HCT116 (cell line): ENCODE results near the gene RPL14. TPM values are rescaled to one million over a fixed set of nuclear protein-coding genes. Genes with fewer than 3 reads are reported as not detected.
A peak's percentile ranks its signal among the peaks of the same experiment; 100 is the strongest.

ENCODE experiments used
- ATAC-seq: fragments of 200-7000 bp; cut with Tn5 transposase; 2 replicates; pipeline ENCODE4 v1.9.1; 2020; ENCODE audit warnings: mild to moderate bottlenecking, moderate library complexity
- BruUV-seq: library from RNA; stranded (reverse); fragments of 400-500 nt; replicated peaks from 2 replicates; lab custom pipeline; 2021; lab: Mats Ljungman, UMichigan
- CTCF ChIA-PET: fragments of 300-600 bp; sonication (Branson Sonifier 250); formaldehyde crosslinking; loops from one replicate; lab custom pipeline; 2021; ENCODE audit warnings: antibody characterized with exemption; lab: Charles Lee
- POLR2A ChIA-PET: fragments of 300-600, 350-600 bp; sonication (Branson Sonifier 250); formaldehyde crosslinking; loops from one replicate; lab custom pipeline; 2021; ENCODE audit warnings: antibody characterized with exemption; lab: Charles Lee
- RAD21 ChIA-PET, 2 experiments: fragments of 300-600 bp; sonication (Branson Sonifier 250); formaldehyde crosslinking; loops; one replicate each; lab custom pipeline; 2023; ENCODE audit warnings: low total read pairs in 2 of 2; ENCODE audit not compliant: uncharacterized antibody in 2 of 2, unreplicated experiment in 2 of 2, low non-redundant PET in 1 of 2; lab: Charles Lee
- DNase-seq: peaks from one replicate; pipeline ENCODE4 v3.0.0-alpha.2; 2010; ENCODE audit warnings: low read depth, low spot score
- H2AFZ ChIP-seq: fragments of 200-600 bp; shearing (Covaris generic), sonication (generic); 2 replicates; pipeline ENCODE4 v1.6.1; 2017; ENCODE audit warnings: low read depth, mixed run types, mixed read lengths, antibody characterized with exemption, low read length; ENCODE audit not compliant: poor library complexity, severe bottlenecking
- H3K27ac ChIP-seq: 2 replicates; pipeline ENCODE4 v1.5.1; 2012; ENCODE audit warnings: low read depth, low read length
- H3K27me3 ChIP-seq: fragments of 200-600 bp; sonication (generic); 2 replicates; pipeline ENCODE4 v1.6.1; 2016; ENCODE audit warnings: mixed run types, low read length, mixed read lengths; ENCODE audit not compliant: insufficient read depth
- H3K36me3 ChIP-seq, 2 experiments: fragments of 200-500 bp in 1 of 2; fragments of 200-600 bp in 1 of 2; sonication (Bioruptor generic) in 1 of 2; sonication (generic) in 1 of 2; 2 replicates each; pipeline versions ENCODE4 v1.5.1 to v1.6.1; 2014 to 2016; ENCODE audit warnings: low read length in 2 of 2, inconsistent platforms in 1 of 2, mixed read lengths in 1 of 2, mixed run types in 1 of 2; ENCODE audit not compliant: insufficient read depth in 2 of 2, control insufficient read depth in 1 of 2
- H3K4me1 ChIP-seq, 2 experiments: fragments of 200-600 bp in 1 of 2; sonication (generic) in 1 of 2; 2 replicates each; pipeline versions ENCODE4 v1.5.1 to v1.6.1; 2012 to 2017; ENCODE audit warnings: low read length in 2 of 2, inconsistent platforms in 1 of 2, mild to moderate bottlenecking in 1 of 2, mixed read lengths in 1 of 2, mixed run types in 1 of 2, moderate library complexity in 1 of 2; ENCODE audit not compliant: insufficient read depth in 2 of 2, control insufficient read depth in 1 of 2
- H3K4me2 ChIP-seq: fragments of 200-600 bp; sonication (generic); 2 replicates; pipeline ENCODE4 v1.6.1; 2017; ENCODE audit warnings: mixed run types, low read length, mixed read lengths
- H3K4me3 ChIP-seq, 2 experiments: fragments of 200-600 bp in 1 of 2; sonication (generic) in 1 of 2; replicated peaks in 1 of 2; 2 replicates each; pipeline ENCODE4 v1.5.1; 2011 to 2016; ENCODE audit warnings: low read length in 2 of 2, control low read depth in 1 of 2, low read depth in 1 of 2, mild to moderate bottlenecking in 1 of 2, mixed read lengths in 1 of 2, mixed run types in 1 of 2
- H3K79me2 ChIP-seq: fragments of 200-600 bp; sonication (generic); 2 replicates; pipeline ENCODE4 v1.6.1; 2017; ENCODE audit warnings: mild to moderate bottlenecking, mixed run types, low read length, moderate library complexity, mixed read lengths; ENCODE audit not compliant: insufficient read depth
- H3K9ac ChIP-seq: fragments of 200-600 bp; sonication (generic); 2 replicates; pipeline ENCODE4 v1.6.1; 2016; ENCODE audit warnings: low read length, mixed read lengths
- H3K9me2 ChIP-seq: fragments of 200-600 bp; sonication (generic), shearing (Covaris generic); 2 replicates; pipeline ENCODE4 v1.6.1; 2017; ENCODE audit warnings: mixed run types, mild to moderate bottlenecking, moderate library complexity; ENCODE audit not compliant: insufficient read depth
- H3K9me3 ChIP-seq, 2 experiments: fragments of 200-500 bp in 1 of 2; fragments of 200-600 bp in 1 of 2; sonication (Bioruptor generic) in 1 of 2; sonication (generic) in 1 of 2; 2 replicates each; pipeline ENCODE4 v1.6.1; 2014 to 2017; ENCODE audit warnings: low read length in 2 of 2, mixed read lengths in 2 of 2, inconsistent platforms in 1 of 2, low read depth in 1 of 2, mild to moderate bottlenecking in 1 of 2, mixed run types in 1 of 2, moderate library complexity in 1 of 2; ENCODE audit not compliant: control insufficient read depth in 1 of 2, insufficient read depth in 1 of 2
- H4K20me1 ChIP-seq: fragments of 200-600 bp; sonication (generic), shearing (Covaris generic); 2 replicates; pipeline ENCODE4 v1.6.1; 2017; ENCODE audit warnings: mixed run types, mild to moderate bottlenecking, moderate library complexity; ENCODE audit not compliant: insufficient read depth
- EGR1 ChIP-seq: IDR thresholded peaks from 2 replicates; pipeline ENCODE4 v1.6.1; 2012; ENCODE audit warnings: low read depth
- ELF1 ChIP-seq: IDR thresholded peaks from 2 replicates; pipeline ENCODE4 v1.6.1; 2012; ENCODE audit warnings: low read depth, borderline replicate concordance
- EZH2phosphoT487 ChIP-seq: fragments of 200-600 bp; IDR thresholded peaks from 2 replicates; pipeline ENCODE4 v1.6.1; 2018; ENCODE audit warnings: antibody characterized with exemption, borderline replicate concordance
- FOSL1 ChIP-seq: IDR thresholded peaks from 2 replicates; pipeline ENCODE4 v1.6.1; 2012; ENCODE audit warnings: low read depth
- JUND ChIP-seq: IDR thresholded peaks from 2 replicates; pipeline ENCODE4 v1.6.1; 2012
- POLR2AphosphoS5 ChIP-seq: IDR thresholded peaks from 2 replicates; pipeline ENCODE4 v1.6.1; 2011; ENCODE audit warnings: mild to moderate bottlenecking, low read depth, low read length, moderate library complexity
- SIN3A ChIP-seq: IDR thresholded peaks from 2 replicates; pipeline ENCODE4 v1.6.1; 2012; ENCODE audit warnings: low read depth
- TCF7L2 ChIP-seq: IDR thresholded peaks from 2 replicates; pipeline ENCODE4 v1.7.0; 2011; ENCODE audit warnings: borderline replicate concordance, inconsistent platforms; ENCODE audit not compliant: insufficient read depth, insufficient read length; ENCODE audit errors: extremely low read depth
- ZFX ChIP-seq: fragments of 450-650 bp; IDR thresholded peaks from 2 replicates; pipeline ENCODE4 v1.6.1; 2017
- ZNF274 ChIP-seq: fragments of 200-500 bp; sonication (Bioruptor generic); IDR thresholded peaks from 2 replicates; pipeline ENCODE4 v1.6.1; 2014; ENCODE audit warnings: mild to moderate bottlenecking, low read depth, low read length, inconsistent platforms
- intact Hi-C: fragments of 100-400 bp; cut with micrococcal nuclease; formaldehyde crosslinking; loops from 2 replicates; pipeline ENCODE4 v1.10.0; 2022
- total RNA-seq: library from RNA; stranded (reverse); gene quantifications from one replicate; pipeline ENCODE4 v1.2.1, GENCODE V29; 2021; ENCODE audit not compliant: unreplicated experiment
- TF ChIP-seq, protein P1 (sequence below): IDR thresholded peaks from 2 replicates; pipeline ENCODE4 v1.6.1; 2011; ENCODE audit warnings: mild to moderate bottlenecking, low read length, moderate library complexity; ENCODE audit not compliant: insufficient replicate concordance; ENCODE audit errors: extremely low read depth
- TF ChIP-seq, protein P2 (sequence below): IDR thresholded peaks from 2 replicates; pipeline ENCODE4 v1.6.1; 2012
- TF ChIP-seq, protein P3 (sequence below): IDR thresholded peaks from 2 replicates; pipeline ENCODE4 v1.6.1; 2012; ENCODE audit warnings: low read depth

The RPL14 gene
- total RNA-seq, 1 experiment from 2014 or later: 2,938 TPM

DNA sequence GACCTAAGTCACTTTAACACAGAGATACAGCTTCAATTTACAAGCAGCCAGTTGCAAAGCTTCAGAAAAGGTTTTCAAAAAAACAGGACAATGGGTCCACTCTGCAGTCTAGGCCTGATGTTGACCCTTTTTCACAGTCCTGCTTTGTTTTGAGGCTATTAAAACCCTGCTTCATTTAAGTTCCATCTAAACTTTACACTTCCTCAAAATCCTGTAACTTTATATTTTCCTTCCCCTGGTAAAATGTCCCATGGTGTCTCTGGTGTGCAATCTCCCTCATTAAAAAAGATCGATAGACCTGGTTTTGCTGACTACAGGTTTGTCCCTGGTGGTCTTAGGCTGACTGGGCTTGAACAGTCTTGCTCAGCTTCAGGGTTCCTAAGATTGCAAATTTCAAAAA is 5.1 kb upstream of the RPL14 start:
- H3K9me2 ChIP-seq: no peaks in the 10 kb centered on the region
- H3K27me3 ChIP-seq: no peaks in the 10 kb centered on the region
- DNase-seq (no peak), ATAC-seq (no peak)
- no TSS peak for BruUV-seq
- no peak overlapping the region for H3K27ac ChIP-seq
- ChIA-PET RAD21 (no interaction called here), CTCF (no interaction called here), POLR2A (no interaction called here)
- H3K9ac ChIP-seq: peak overlapping the region; percentile 66
- H3K4me1 ChIP-seq: peaks cover 8 to 20% of the 10 kb centered on the region in 2 experiments; a peak in 3 of 4 replicates
- peaks cover 8% of the 10 kb centered on the region for H3K79me2 ChIP-seq
- H3K4me3 ChIP-seq: peak overlapping the region; percentile 78 to 83
- intact Hi-C loops: no loop called here
- H3K9me3 ChIP-seq: no peaks in the 10 kb centered on the region
- TF ChIP-seq, protein P1, sequence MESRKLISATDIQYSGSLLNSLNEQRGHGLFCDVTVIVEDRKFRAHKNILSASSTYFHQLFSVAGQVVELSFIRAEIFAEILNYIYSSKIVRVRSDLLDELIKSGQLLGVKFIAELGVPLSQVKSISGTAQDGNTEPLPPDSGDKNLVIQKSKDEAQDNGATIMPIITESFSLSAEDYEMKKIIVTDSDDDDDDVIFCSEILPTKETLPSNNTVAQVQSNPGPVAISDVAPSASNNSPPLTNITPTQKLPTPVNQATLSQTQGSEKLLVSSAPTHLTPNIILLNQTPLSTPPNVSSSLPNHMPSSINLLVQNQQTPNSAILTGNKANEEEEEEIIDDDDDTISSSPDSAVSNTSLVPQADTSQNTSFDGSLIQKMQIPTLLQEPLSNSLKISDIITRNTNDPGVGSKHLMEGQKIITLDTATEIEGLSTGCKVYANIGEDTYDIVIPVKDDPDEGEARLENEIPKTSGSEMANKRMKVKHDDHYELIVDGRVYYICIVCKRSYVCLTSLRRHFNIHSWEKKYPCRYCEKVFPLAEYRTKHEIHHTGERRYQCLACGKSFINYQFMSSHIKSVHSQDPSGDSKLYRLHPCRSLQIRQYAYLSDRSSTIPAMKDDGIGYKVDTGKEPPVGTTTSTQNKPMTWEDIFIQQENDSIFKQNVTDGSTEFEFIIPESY: no peak
- TF ChIP-seq, protein P2, sequence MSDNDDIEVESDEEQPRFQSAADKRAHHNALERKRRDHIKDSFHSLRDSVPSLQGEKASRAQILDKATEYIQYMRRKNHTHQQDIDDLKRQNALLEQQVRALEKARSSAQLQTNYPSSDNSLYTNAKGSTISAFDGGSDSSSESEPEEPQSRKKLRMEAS: no peak
- TF ChIP-seq ZNF274: no peak
- TF ChIP-seq POLR2AphosphoS5: no peak
- TF ChIP-seq JUND: no peak
- TF ChIP-seq EZH2phosphoT487: no peak
- TF ChIP-seq ZFX: no peak
- no peak for TF ChIP-seq SIN3A
- TF ChIP-seq, protein P3, sequence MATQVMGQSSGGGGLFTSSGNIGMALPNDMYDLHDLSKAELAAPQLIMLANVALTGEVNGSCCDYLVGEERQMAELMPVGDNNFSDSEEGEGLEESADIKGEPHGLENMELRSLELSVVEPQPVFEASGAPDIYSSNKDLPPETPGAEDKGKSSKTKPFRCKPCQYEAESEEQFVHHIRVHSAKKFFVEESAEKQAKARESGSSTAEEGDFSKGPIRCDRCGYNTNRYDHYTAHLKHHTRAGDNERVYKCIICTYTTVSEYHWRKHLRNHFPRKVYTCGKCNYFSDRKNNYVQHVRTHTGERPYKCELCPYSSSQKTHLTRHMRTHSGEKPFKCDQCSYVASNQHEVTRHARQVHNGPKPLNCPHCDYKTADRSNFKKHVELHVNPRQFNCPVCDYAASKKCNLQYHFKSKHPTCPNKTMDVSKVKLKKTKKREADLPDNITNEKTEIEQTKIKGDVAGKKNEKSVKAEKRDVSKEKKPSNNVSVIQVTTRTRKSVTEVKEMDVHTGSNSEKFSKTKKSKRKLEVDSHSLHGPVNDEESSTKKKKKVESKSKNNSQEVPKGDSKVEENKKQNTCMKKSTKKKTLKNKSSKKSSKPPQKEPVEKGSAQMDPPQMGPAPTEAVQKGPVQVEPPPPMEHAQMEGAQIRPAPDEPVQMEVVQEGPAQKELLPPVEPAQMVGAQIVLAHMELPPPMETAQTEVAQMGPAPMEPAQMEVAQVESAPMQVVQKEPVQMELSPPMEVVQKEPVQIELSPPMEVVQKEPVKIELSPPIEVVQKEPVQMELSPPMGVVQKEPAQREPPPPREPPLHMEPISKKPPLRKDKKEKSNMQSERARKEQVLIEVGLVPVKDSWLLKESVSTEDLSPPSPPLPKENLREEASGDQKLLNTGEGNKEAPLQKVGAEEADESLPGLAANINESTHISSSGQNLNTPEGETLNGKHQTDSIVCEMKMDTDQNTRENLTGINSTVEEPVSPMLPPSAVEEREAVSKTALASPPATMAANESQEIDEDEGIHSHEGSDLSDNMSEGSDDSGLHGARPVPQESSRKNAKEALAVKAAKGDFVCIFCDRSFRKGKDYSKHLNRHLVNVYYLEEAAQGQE: no peak
- no peak for TF ChIP-seq TCF7L2
- no peak for TF ChIP-seq ELF1
- no peak for TF ChIP-seq EGR1
- no peak for TF ChIP-seq FOSL1
- no peaks in the 10 kb centered on the region for H4K20me1 ChIP-seq
- H3K36me3 ChIP-seq: no peaks in the 10 kb centered on the region
- H2AFZ ChIP-seq: no peak overlapping the region
- H3K4me2 ChIP-seq: peak overlapping the region; percentile 94
